Suprapubic skin (tissue), 4 donors: ENCODE results near the gene HCLS1. TPM values are rescaled to one million over a fixed set of nuclear protein-coding genes. Genes with fewer than 3 reads are reported as not detected.

Source experiments
- DNase-seq, 2 donors: peaks; one replicate each; pipeline ENCODE4 v3.0.0-alpha.2; 2019; ENCODE audit warnings: low spot score in 2 of 2
- H3K27ac ChIP-seq: fragments of 200-600 bp; sonication (generic); one replicate; pipeline ENCODE4 v1.5.1; 2019
- H3K27me3 ChIP-seq: fragments of 200-600 bp; sonication (generic); one replicate; pipeline ENCODE4 v1.5.1; 2019
- H3K36me3 ChIP-seq: fragments of 200-600 bp; sonication (generic); one replicate; pipeline ENCODE4 v1.5.1; 2019
- H3K4me1 ChIP-seq: fragments of 200-600 bp; sonication (generic); one replicate; pipeline ENCODE4 v1.5.1; 2019
- H3K4me3 ChIP-seq: fragments of 200-600 bp; sonication (generic); one replicate; pipeline ENCODE4 v1.5.1; 2019; ENCODE audit warnings: mild to moderate bottlenecking
- H3K9me3 ChIP-seq: fragments of 200-600 bp; sonication (generic); one replicate; pipeline ENCODE4 v1.5.1; 2019
- EP300 ChIP-seq: sonication (generic); formaldehyde crosslinking; IDR thresholded peaks from one replicate; pipeline ENCODE4 v1.6.1; 2017; ENCODE audit warnings: antibody characterized with exemption
- POLR2A ChIP-seq, 2 donors: fragments of 450-650 bp; IDR thresholded peaks; one replicate each; pipeline ENCODE4 v1.6.1; 2017; ENCODE audit warnings: antibody characterized with exemption in 2 of 2, mild to moderate bottlenecking in 2 of 2, moderate library complexity in 2 of 2
- POLR2AphosphoS5 ChIP-seq, 3 donors: sonication (generic); formaldehyde crosslinking; IDR thresholded peaks; one replicate each; pipeline ENCODE4 v1.6.1; 2017; ENCODE audit warnings: antibody characterized with exemption in 3 of 3
- WGBS: methylation state at CpG from one replicate; pipeline ENCODE4 v1.1.5; 2018; 5-methylcytosine and 5-hydroxymethylcytosine counted together
- total RNA-seq, 4 donors: library from RNA; depleted of rRNA; stranded (reverse); fragments of >200 nt; gene quantifications; one replicate each; pipeline ENCODE4 v1.1.0, GENCODE V29; 2016
- TF ChIP-seq, protein P1 (sequence below), 2 donors: fragments of 200-600 bp in 1 of 2; fragments of 450-650 bp in 1 of 2; sonication (generic) in 1 of 2; IDR thresholded peaks; one replicate each; pipeline ENCODE4 v1.5.1; 2016 to 2019; ENCODE audit warnings: antibody characterized with exemption in 2 of 2, mild to moderate bottlenecking in 1 of 2, moderate library complexity in 1 of 2

Gene HCLS1
- total RNA-seq, 4 donors from 2014 or later = 7.2 to 20.3 (median 11.8) TPM

- TF ChIP-seq, protein P1, sequence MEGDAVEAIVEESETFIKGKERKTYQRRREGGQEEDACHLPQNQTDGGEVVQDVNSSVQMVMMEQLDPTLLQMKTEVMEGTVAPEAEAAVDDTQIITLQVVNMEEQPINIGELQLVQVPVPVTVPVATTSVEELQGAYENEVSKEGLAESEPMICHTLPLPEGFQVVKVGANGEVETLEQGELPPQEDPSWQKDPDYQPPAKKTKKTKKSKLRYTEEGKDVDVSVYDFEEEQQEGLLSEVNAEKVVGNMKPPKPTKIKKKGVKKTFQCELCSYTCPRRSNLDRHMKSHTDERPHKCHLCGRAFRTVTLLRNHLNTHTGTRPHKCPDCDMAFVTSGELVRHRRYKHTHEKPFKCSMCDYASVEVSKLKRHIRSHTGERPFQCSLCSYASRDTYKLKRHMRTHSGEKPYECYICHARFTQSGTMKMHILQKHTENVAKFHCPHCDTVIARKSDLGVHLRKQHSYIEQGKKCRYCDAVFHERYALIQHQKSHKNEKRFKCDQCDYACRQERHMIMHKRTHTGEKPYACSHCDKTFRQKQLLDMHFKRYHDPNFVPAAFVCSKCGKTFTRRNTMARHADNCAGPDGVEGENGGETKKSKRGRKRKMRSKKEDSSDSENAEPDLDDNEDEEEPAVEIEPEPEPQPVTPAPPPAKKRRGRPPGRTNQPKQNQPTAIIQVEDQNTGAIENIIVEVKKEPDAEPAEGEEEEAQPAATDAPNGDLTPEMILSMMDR (IDR thresholded peaks at IDR 0.05) = no peak
- TF ChIP-seq EP300 (no peak), POLR2A (IDR thresholded peaks at IDR 0.05) (no peak), POLR2AphosphoS5 (IDR thresholded peaks at IDR 0.05) (no peak)
- no peak for DNase-seq
- H3K9me3 ChIP-seq = no peaks in the 10 kb centered on the region
- H3K27me3 ChIP-seq = no peaks in the 10 kb centered on the region
- no peaks in the 10 kb centered on the region for H3K4me1 ChIP-seq
- H3K4me3 ChIP-seq = no peak overlapping the region
- peaks cover 13% of the 10 kb centered on the region for H3K36me3 ChIP-seq
- WGBS = 83% methylated on average over 2 of the region's 2 CpGs
- no peak overlapping the region for H3K27ac ChIP-seq
These were observed 19.6 kb downstream of the HCLS1 start for GRCh38 chr3:121641127-121641526.

- WGBS = 90% methylated on average over 1 of the region's 1 CpG
- Histone ChIP-seq H3K36me3 (peaks cover 21% of the 10 kb centered on the region), H3K27me3 (no peaks in the 10 kb centered on the region), H3K9me3 (no peaks in the 10 kb centered on the region), H3K27ac (no peak overlapping the region), H3K4me1 (no peaks in the 10 kb centered on the region), H3K4me3 (no peak overlapping the region)
- TF ChIP-seq, protein P1 (IDR thresholded peaks at IDR 0.05) = no peak
- no peak for DNase-seq
These were observed 22.8 kb downstream of the HCLS1 start for GRCh38 chr3:121637922-121638321.

DNA sequence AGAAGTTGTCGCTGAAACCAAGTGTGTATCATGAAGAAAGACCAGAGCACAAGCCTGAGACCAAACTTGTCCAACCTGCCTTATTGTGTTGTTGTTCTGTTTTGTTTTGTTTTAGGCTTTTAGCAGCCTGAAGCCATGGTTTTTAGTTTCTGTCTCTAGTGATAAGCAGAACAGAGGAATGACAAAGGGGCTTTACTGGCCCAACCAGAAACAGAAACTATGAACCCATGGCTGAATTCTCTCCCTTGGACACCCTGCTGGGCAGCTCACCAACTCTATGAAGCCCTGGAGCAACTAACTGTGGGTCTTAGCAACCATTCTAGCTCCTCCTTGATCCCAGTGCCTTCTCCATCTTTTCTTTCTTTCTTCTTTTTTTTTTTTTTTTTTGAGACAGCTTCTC, 30.3 kb downstream of the HCLS1 start:
- H3K27me3 ChIP-seq = no peaks in the 10 kb centered on the region
- H3K4me3 ChIP-seq = no peak overlapping the region
- no peak overlapping the region for H3K27ac ChIP-seq
- TF ChIP-seq, protein P1 (IDR thresholded peaks at IDR 0.05) = no peak
- TF ChIP-seq POLR2AphosphoS5 (IDR thresholded peaks at IDR 0.05) (no peak), EP300 (no peak), POLR2A (IDR thresholded peaks at IDR 0.05) (no peak)
- no peaks in the 10 kb centered on the region for H3K4me1 ChIP-seq
- DNase-seq = no peak
- H3K36me3 ChIP-seq = peaks cover 7% of the 10 kb centered on the region
- 93% methylated on average over 1 of the region's 1 CpG for WGBS
- no peaks in the 10 kb centered on the region for H3K9me3 ChIP-seq

GRCh38 chr3:121629601-121630000, 31.1 kb downstream of the HCLS1 start:
- no peak for TF ChIP-seq POLR2AphosphoS5 (IDR thresholded peaks at IDR 0.05)
- no peak for TF ChIP-seq POLR2A (IDR thresholded peaks at IDR 0.05)
- TF ChIP-seq EP300 = no peak
- TF ChIP-seq, protein P1 (IDR thresholded peaks at IDR 0.05) = no peak
- Histone ChIP-seq H3K36me3 (peaks cover 5% of the 10 kb centered on the region), H3K4me1 (no peaks in the 10 kb centered on the region), H3K9me3 (no peaks in the 10 kb centered on the region), H3K4me3 (no peak overlapping the region), H3K27me3 (no peaks in the 10 kb centered on the region), H3K27ac (no peak overlapping the region)
- DNase-seq = no peak
- WGBS = 82% methylated on average over 6 of the region's 6 CpGs

- DNase-seq = no peak
- H3K27me3 ChIP-seq = no peaks in the 10 kb centered on the region
- no peaks in the 10 kb centered on the region for H3K9me3 ChIP-seq
- WGBS = 67% methylated on average over 3 of the region's 3 CpGs
- H3K4me1 ChIP-seq = no peaks in the 10 kb centered on the region
- no peaks in the 10 kb centered on the region for H3K36me3 ChIP-seq
- no peak overlapping the region for H3K27ac ChIP-seq
- TF ChIP-seq EP300 (no peak), POLR2A (IDR thresholded peaks at IDR 0.05) (no peak), POLR2AphosphoS5 (IDR thresholded peaks at IDR 0.05) (no peak)
- TF ChIP-seq, protein P1 (IDR thresholded peaks at IDR 0.05) = no peak
- no peak overlapping the region for H3K4me3 ChIP-seq
These were observed 33.1 kb downstream of the HCLS1 start for GRCh38 chr3:121627622-121628021.
